ENCODE measurements around the gene STX3. TPM values are rescaled to one million over a fixed set of nuclear protein-coding genes. Genes with fewer than 3 reads are reported as not detected.

The STX3 gene
- total and polyA plus RNA-seq, 2 donors (not counting 3 experiments of a cell fraction or from before 2014, with no cell fraction given) = 40.3 to 49.7 TPM

- dilution Hi-C loops (cut with MboI; ENCODE audit: extremely low pct_ligation_motif_present, low sequenced_read_pairs) = no loop called here
- Histone ChIP-seq H3K9me1 (replicated peaks; ENCODE audit: control insufficient read depth, extremely low read depth, insufficient read depth, low read length) (no peaks in the 10 kb centered on the region), H2AFZ (ENCODE audit: low read depth, low read length) (no peak overlapping the region), H3K36me3 (ENCODE audit: control insufficient read depth in 2 of 2, extremely low read depth in 1 of 2, insufficient read depth in 2 of 2, low read length in 2 of 2) (peaks cover 0 to 11% of the 10 kb centered on the region in 2 experiments), H3K9me3 (replicated peaks; ENCODE audit: control insufficient read depth, insufficient read depth, low read length) (no peaks in the 10 kb centered on the region), H3K27ac (ENCODE audit: insufficient read depth, low read depth, low read length) (no peak overlapping the region), H3K4me2 (ENCODE audit: insufficient read depth, low read length) (no peak overlapping the region), H3K4me1 (ENCODE audit: control insufficient read depth, extremely low read depth, insufficient read depth, low read length) (peaks cover 17% of the 10 kb centered on the region), H3K9ac (replicated peaks; ENCODE audit: extremely low read depth, insufficient read depth, low read length) (no peak overlapping the region), H4K20me1 (replicated peaks; ENCODE audit: control insufficient read depth, extremely low read depth, insufficient read depth, low read length) (no peaks in the 10 kb centered on the region), H3K27me3 (ENCODE audit: control insufficient read depth in 2 of 2, insufficient read depth in 2 of 2, low read length in 2 of 2) (no peaks in the 10 kb centered on the region), H3K4me3 (replicated peaks in 1 of 3; ENCODE audit: insufficient read depth in 1 of 3, low read depth in 1 of 3, low read length in 3 of 3) (no peak overlapping the region), H3K79me2 (ENCODE audit: control insufficient read depth, insufficient read depth, low read length) (peaks cover 2% of the 10 kb centered on the region)
- TF ChIP-seq GATA2 (IDR thresholded peaks at IDR 0.05; ENCODE audit: insufficient read depth, insufficient read length, low read depth, low read length) (no peak), FOS (IDR thresholded peaks at IDR 0.05; ENCODE audit: borderline replicate concordance, insufficient read depth, low read length) (no peak), EZH2 (IDR thresholded peaks at IDR 0.05; ENCODE audit: borderline replicate concordance, low read depth, low read length, severe bottlenecking) (no peak), JUN (IDR thresholded peaks at IDR 0.05; ENCODE audit: borderline replicate concordance, insufficient read depth, insufficient read length, low read depth) (no peak), MAX (IDR thresholded peaks at IDR 0.05; ENCODE audit: insufficient read depth, insufficient read length) (no peak), POLR2A (IDR thresholded peaks at IDR 0.05; ENCODE audit: low read depth, low read length) (no peak), CTCF (IDR thresholded peaks at IDR 0.05; ENCODE audit: extremely low read depth in 1 of 2, insufficient read depth in 1 of 2, low read depth in 1 of 2, low read length in 2 of 2) (no peak), MYC (IDR thresholded peaks at IDR 0.05; ENCODE audit: low read depth, low read length) (no peak)
- no peak for FAIRE-seq
- ChIA-PET CTCF (no interaction called here), POLR2A (no interaction called here)
- intact Hi-C loops (cut with micrococcal nuclease) = no loop called here
- DNase-seq (ENCODE audit: low read depth, low spot score) = no peak
- no TSS peak for BruUV-seq (replicated peaks)
Observed at GRCh38 chr11:59782080-59782479, 26.9 kb downstream of the STX3 start.
